Endodermal cell (in vitro differentiated cells): ENCODE results near the gene LYST. TPM values are rescaled to one million over a fixed set of nuclear protein-coding genes. Genes with fewer than 3 reads are reported as not detected.

Experiments used
- DNase-seq: peaks from one replicate; pipeline ENCODE4 v3.0.0-alpha.2; 2017
- H3K27ac ChIP-seq: 2 replicates; pipeline ENCODE4 v1.5.1; 2013; ENCODE audit warnings: mild to moderate bottlenecking, low read depth, low read length, moderate library complexity
- H3K27me3 ChIP-seq: 2 replicates; pipeline ENCODE4 v1.6.1; 2013; ENCODE audit warnings: mild to moderate bottlenecking, low read length, moderate library complexity; ENCODE audit not compliant: insufficient read depth, control insufficient read depth, poor library complexity, severe bottlenecking
- H3K36me3 ChIP-seq: 2 replicates; pipeline ENCODE4 v1.7.0; 2013; ENCODE audit warnings: mild to moderate bottlenecking, low read length, moderate library complexity; ENCODE audit not compliant: control insufficient read depth, insufficient read depth
- H3K4me1 ChIP-seq: one replicate; pipeline ENCODE4 v1.7.0; 2013; ENCODE audit warnings: low read length; ENCODE audit not compliant: control insufficient read depth, insufficient read depth
- H3K4me3 ChIP-seq: 2 replicates; pipeline ENCODE4 v1.5.1; 2013; ENCODE audit warnings: mild to moderate bottlenecking, low read length, moderate library complexity
- H3K9ac ChIP-seq: 2 replicates; pipeline ENCODE4 v1.6.1; 2013; ENCODE audit warnings: mild to moderate bottlenecking, low read length, moderate library complexity; ENCODE audit not compliant: poor library complexity, severe bottlenecking; ENCODE audit errors: extremely low read depth
- H3K9me3 ChIP-seq: 2 replicates; pipeline ENCODE4 v1.6.1; 2013; ENCODE audit warnings: mild to moderate bottlenecking, low read length, moderate library complexity; ENCODE audit not compliant: control insufficient read depth
- H3K27ac Mint-ChIP-seq: 2 replicates; pipeline ENCODE4 v1.8.0; 2020; ENCODE audit warnings: mixed read lengths
- H3K27me3 Mint-ChIP-seq: 2 replicates; pipeline ENCODE4 v1.8.0; 2021; ENCODE audit warnings: mild to moderate bottlenecking, mixed read lengths; ENCODE audit not compliant: insufficient read depth
- H3K36me3 Mint-ChIP-seq: 2 replicates; pipeline ENCODE4 v1.8.0; 2020; ENCODE audit warnings: low read depth, mixed read lengths
- H3K4me1 Mint-ChIP-seq: 2 replicates; pipeline ENCODE4 v1.8.0; 2020; ENCODE audit warnings: mixed read lengths
- H3K4me3 Mint-ChIP-seq: 2 replicates; pipeline ENCODE4 v1.8.0; 2020; ENCODE audit warnings: mild to moderate bottlenecking, moderate library complexity, mixed read lengths
- H3K9me3 Mint-ChIP-seq: 2 replicates; pipeline ENCODE4 v1.8.0; 2020; ENCODE audit warnings: mild to moderate bottlenecking, mixed read lengths
- CTCF ChIP-seq: fragments of 200-600 bp; sonication (generic); conservative IDR thresholded peaks from 2 replicates; pipeline ENCODE4 v1.5.0; 2021; ENCODE audit warnings: antibody characterized with exemption, mild to moderate bottlenecking
- WGBS, 2 experiments: methylation state at CpG; one replicate each; pipeline versions ENCODE4 v1.1.5 to v1.1.7; 2013; ENCODE audit warnings: missing lambda C conversion rate in 2 of 2, mixed read lengths in 1 of 2; ENCODE audit not compliant: insufficient coverage in 1 of 2, insufficient read length in 1 of 2; 5-methylcytosine and 5-hydroxymethylcytosine counted together
- total RNA-seq, 2 donors: library from RNA; stranded (reverse); fragmentation: NEBNext Ultra II Directional in 1 of 2; extraction: Animal tissue kit (Norgen Biotek cat#: 25700) in 1 of 2; gene quantifications; 2 replicates in 1 of 2; 3 replicates in 1 of 2; pipeline ENCODE4 v1.2.1, GENCODE V29; 2021

Gene LYST
- total RNA-seq, 2 donors from 2014 or later: 2.5 to 6.8 TPM

- H3K9me3 Mint-ChIP-seq: peaks cover 40% of the 10 kb centered on the region
- Histone ChIP-seq H3K9ac (no peak overlapping the region), H3K9me3 (peaks cover 63% of the 10 kb centered on the region), H3K4me1 (no peaks in the 10 kb centered on the region), H3K36me3 (no peaks in the 10 kb centered on the region), H3K4me3 (peak overlapping the region; percentile 47), H3K27ac (no peak overlapping the region), H3K27me3 (no peaks in the 10 kb centered on the region)
- H3K4me1 Mint-ChIP-seq: no peaks in the 10 kb centered on the region
- no peaks in the 10 kb centered on the region for H3K27me3 Mint-ChIP-seq
- 93 to 97% methylated on average over 6 to 8 of the region's 8 CpGs for WGBS, 2 experiments
- no peak for TF ChIP-seq CTCF
- DNase-seq: no peak
- H3K27ac Mint-ChIP-seq: no peak overlapping the region
- peaks cover 20% of the 10 kb centered on the region for H3K36me3 Mint-ChIP-seq
- H3K4me3 Mint-ChIP-seq: no peak overlapping the region
These were observed 196.4 kb downstream of the LYST start for GRCh38 chr1:235670157-235670776.

GRCh38 chr1:235669277-235669676 lies 197.4 kb downstream of the LYST start:
- no peak overlapping the region for H3K27ac ChIP-seq
- H3K4me1 Mint-ChIP-seq: no peaks in the 10 kb centered on the region
- no peak overlapping the region for H3K4me3 Mint-ChIP-seq
- no peak overlapping the region for H3K27ac Mint-ChIP-seq
- H3K27me3 Mint-ChIP-seq: no peaks in the 10 kb centered on the region
- peaks cover 20% of the 10 kb centered on the region for H3K36me3 Mint-ChIP-seq
- 93 to 95% methylated on average over 3 of the region's 3 CpGs for WGBS, 2 experiments
- peaks cover 35% of the 10 kb centered on the region for H3K9me3 Mint-ChIP-seq
- H3K36me3 ChIP-seq: no peaks in the 10 kb centered on the region
- no peaks in the 10 kb centered on the region for H3K27me3 ChIP-seq
- H3K9ac ChIP-seq: no peak overlapping the region
- H3K4me1 ChIP-seq: no peaks in the 10 kb centered on the region
- H3K9me3 ChIP-seq: peaks cover 53% of the 10 kb centered on the region
- no peak for TF ChIP-seq CTCF
- DNase-seq: peak; percentile 68
- peak overlapping the region; percentile 47 for H3K4me3 ChIP-seq

DNA sequence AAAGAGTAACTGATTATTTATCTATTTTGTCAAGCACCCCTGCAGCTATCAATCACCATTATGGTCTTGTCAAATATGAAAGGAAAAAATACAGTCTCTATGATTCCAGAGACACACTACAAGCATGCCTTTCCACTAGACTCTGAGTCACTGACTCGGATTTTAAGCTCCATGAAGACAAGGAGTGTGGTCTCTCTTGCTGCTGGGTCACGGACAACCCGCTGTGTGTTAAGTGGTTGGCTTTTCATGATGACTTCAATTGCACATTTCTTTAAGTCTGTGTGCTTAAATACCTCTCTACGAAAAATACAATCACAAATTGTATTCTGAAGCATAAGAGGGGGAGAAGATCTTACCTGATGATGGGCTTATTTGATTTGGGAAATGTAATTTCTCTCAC lies 203.1 kb downstream of the LYST start:
- H3K4me3 Mint-ChIP-seq: no peak overlapping the region
- no peaks in the 10 kb centered on the region for H3K4me1 ChIP-seq
- DNase-seq: no peak
- no peak overlapping the region for H3K27ac ChIP-seq
- TF ChIP-seq CTCF: no peak
- no peaks in the 10 kb centered on the region for H3K36me3 Mint-ChIP-seq
- H3K36me3 ChIP-seq: no peaks in the 10 kb centered on the region
- H3K4me1 Mint-ChIP-seq: peaks cover 4% of the 10 kb centered on the region
- no peaks in the 10 kb centered on the region for H3K27me3 Mint-ChIP-seq
- H3K27me3 ChIP-seq: no peaks in the 10 kb centered on the region
- no peak overlapping the region for H3K9ac ChIP-seq
- H3K27ac Mint-ChIP-seq: no peak overlapping the region
- H3K9me3 ChIP-seq: peaks cover 4% of the 10 kb centered on the region
- peaks cover 4% of the 10 kb centered on the region for H3K9me3 Mint-ChIP-seq
- WGBS, 2 experiments: 80 to 93% methylated on average over 3 to 4 of the region's 4 CpGs
- H3K4me3 ChIP-seq: no peak overlapping the region
